Endothelial cell of umbilical vein (primary cell): ENCODE measurements around the gene UVRAG. TPM values are rescaled to one million over a fixed set of nuclear protein-coding genes. Genes with fewer than 3 reads are reported as not detected.
A peak's percentile ranks its signal among the peaks of the same experiment; 100 is the strongest.

Experiments
- BruUV-seq: library from RNA; stranded (reverse); fragments of 400-500 nt; replicated peaks from 2 replicates; lab custom pipeline; 2021; lab: Mats Ljungman, UMichigan
- CTCF ChIA-PET: fragments of 300-600, 350-600 bp; sonication (Branson Sonifier 250); formaldehyde crosslinking; loops from one replicate; lab custom pipeline; 2021; ENCODE audit warnings: antibody characterized with exemption, inconsistent platforms; lab: Charles Lee
- POLR2A ChIA-PET: fragments of 300-600, 350-600 bp; sonication (Branson Sonifier 250); formaldehyde crosslinking; loops from one replicate; lab custom pipeline; 2021; ENCODE audit warnings: antibody characterized with exemption, inconsistent platforms; lab: Charles Lee
- DNase-seq: peaks from one replicate; pipeline ENCODE4 v3.0.0-alpha.2; 2011; ENCODE audit warnings: low read depth, low spot score
- FAIRE-seq: peaks from 2 replicates; lab custom pipeline; 2011; peaks lifted over from hg19 to GRCh38; lab: Jason Lieb, UNC
- H2AFZ ChIP-seq: 2 replicates; pipeline ENCODE4 v1.6.0; 2012; ENCODE audit warnings: low read depth, low read length, control low read depth, inconsistent platforms
- H3K27ac ChIP-seq: 2 replicates; pipeline ENCODE4 v1.5.1; 2011; ENCODE audit warnings: low read depth, mild to moderate bottlenecking, control low read depth, low read length, moderate library complexity; ENCODE audit not compliant: insufficient read depth
- H3K27me3 ChIP-seq, 2 experiments: 2 replicates each; pipeline versions ENCODE4 v1.6.0 to v1.6.1; 2011; ENCODE audit warnings: low read length in 2 of 2, mixed read lengths in 1 of 2; ENCODE audit not compliant: control insufficient read depth in 2 of 2, insufficient read depth in 2 of 2
- H3K36me3 ChIP-seq, 2 experiments: 2 replicates in 1 of 2; 3 replicates in 1 of 2; pipeline ENCODE4 v1.5.1; 2011; ENCODE audit warnings: low read length in 2 of 2, mild to moderate bottlenecking in 1 of 2, moderate library complexity in 1 of 2; ENCODE audit not compliant: control insufficient read depth in 2 of 2, insufficient read depth in 2 of 2; ENCODE audit errors: extremely low read depth in 1 of 2
- H3K4me1 ChIP-seq: 3 replicates; pipeline ENCODE4 v1.5.1; 2011; ENCODE audit warnings: mild to moderate bottlenecking, low read length; ENCODE audit not compliant: control insufficient read depth, insufficient read depth; ENCODE audit errors: extremely low read depth
- H3K4me2 ChIP-seq: 2 replicates; pipeline ENCODE4 v1.6.1; 2011; ENCODE audit warnings: low read length, control low read depth, mixed read lengths; ENCODE audit not compliant: insufficient read depth
- H3K4me3 ChIP-seq, 3 experiments: fragments of 200-600 bp in 1 of 3; sonication (generic), shearing (Covaris generic) in 1 of 3; replicated peaks in 1 of 3; 2 replicates each; pipeline ENCODE4 v1.5.1; 2011 to 2016; ENCODE audit warnings: control low read depth in 3 of 3, low read length in 3 of 3, mild to moderate bottlenecking in 2 of 3, inconsistent platforms in 1 of 3, low read depth in 1 of 3, moderate library complexity in 1 of 3; ENCODE audit not compliant: insufficient read depth in 1 of 3
- H3K79me2 ChIP-seq: 2 replicates; pipeline ENCODE4 v1.6.0; 2012; ENCODE audit warnings: low read length, inconsistent platforms; ENCODE audit not compliant: control insufficient read depth, insufficient read depth
- H3K9ac ChIP-seq: replicated peaks from 2 replicates; pipeline ENCODE3; 2011; ENCODE audit warnings: low read length, control low read depth; ENCODE audit not compliant: insufficient read depth; ENCODE audit errors: extremely low read depth
- H3K9me1 ChIP-seq: replicated peaks from 3 replicates; pipeline ENCODE4 v1.6.0; 2011; ENCODE audit warnings: mild to moderate bottlenecking, low read length; ENCODE audit not compliant: control insufficient read depth, insufficient read depth; ENCODE audit errors: extremely low read depth
- H3K9me3 ChIP-seq: replicated peaks from 2 replicates; pipeline ENCODE4 v1.5.1; 2012; ENCODE audit warnings: low read length, inconsistent platforms; ENCODE audit not compliant: control insufficient read depth, insufficient read depth
- H4K20me1 ChIP-seq: replicated peaks from 2 replicates; pipeline ENCODE3; 2011; ENCODE audit warnings: mild to moderate bottlenecking, low read length; ENCODE audit not compliant: control insufficient read depth, insufficient read depth; ENCODE audit errors: extremely low read depth
- EZH2 ChIP-seq: IDR thresholded peaks from 2 replicates; pipeline ENCODE4 v1.6.1; 2012; ENCODE audit warnings: borderline replicate concordance, low read depth, mild to moderate bottlenecking, moderate library complexity, low read length, inconsistent platforms; ENCODE audit not compliant: severe bottlenecking
- FOS ChIP-seq: IDR thresholded peaks from 2 replicates; pipeline ENCODE4 v1.6.1; 2011; ENCODE audit warnings: mild to moderate bottlenecking, low read length, moderate library complexity, borderline replicate concordance; ENCODE audit not compliant: insufficient read depth
- GATA2 ChIP-seq: IDR thresholded peaks from 2 replicates; pipeline ENCODE4 v1.7.0; 2011; ENCODE audit warnings: low read depth, mild to moderate bottlenecking, moderate library complexity, mixed read lengths, low read length; ENCODE audit not compliant: insufficient read length, insufficient read depth
- JUN ChIP-seq: IDR thresholded peaks from 2 replicates; pipeline ENCODE4 v1.6.1; 2011; ENCODE audit warnings: borderline replicate concordance, low read depth; ENCODE audit not compliant: insufficient read length, insufficient read depth
- MYC ChIP-seq: IDR thresholded peaks from one replicate; pipeline ENCODE4 v1.6.1; 2011; ENCODE audit warnings: mild to moderate bottlenecking, low read depth, low read length
- POLR2A ChIP-seq: IDR thresholded peaks from 2 replicates; pipeline ENCODE4 v1.6.1; 2012; ENCODE audit warnings: low read depth, mild to moderate bottlenecking, control low read depth, low read length
- POLR2AphosphoS5 ChIP-seq: IDR thresholded peaks from 2 replicates; pipeline ENCODE4 v1.6.1; 2012; ENCODE audit warnings: low read depth, mild to moderate bottlenecking, control low read depth, low read length, moderate library complexity; ENCODE audit not compliant: insufficient read depth
- dilution Hi-C: fragments of 300-500 bp; cut with MboI; formaldehyde crosslinking; loops from one replicate; pipeline ENCODE4 v1.15.0; 2019; ENCODE audit warnings: low sequenced_read_pairs; ENCODE audit not compliant: extremely low pct_ligation_motif_present
- intact Hi-C: fragments of 100-400 bp; cut with micrococcal nuclease; formaldehyde crosslinking; loops from one replicate; pipeline ENCODE4 v1.10.0; 2022
- polyA plus RNA-seq, 4 experiments: library from polyadenylated mRNA; depleted of rRNA in 3 of 4; stranded (reverse) in 3 of 4; unstranded in 1 of 4; fragments of >200 nt; gene quantifications; 2 replicates each; pipeline versions ENCODE4 v1.2.1 to v1.2.3, GENCODE V29; 2011 to 2012; ENCODE audit warnings: missing spikeins in 1 of 4
- total RNA-seq: library from RNA; stranded (reverse); gene quantifications from 2 replicates; pipeline ENCODE4 v1.2.3, GENCODE V29; 2021
- TF ChIP-seq, protein P1 (sequence below), 2 donors: IDR thresholded peaks; 1 replicate in 1 of 2; 2 replicates in 1 of 2; pipeline ENCODE4 v1.5.1; 2011; ENCODE audit warnings: low read length in 2 of 2, mild to moderate bottlenecking in 2 of 2, moderate library complexity in 2 of 2, control low read depth in 1 of 2, inconsistent platforms in 1 of 2, low read depth in 1 of 2; ENCODE audit not compliant: insufficient read depth in 1 of 2; ENCODE audit errors: extremely low read depth in 1 of 2
- TF ChIP-seq, protein P2 (sequence below): IDR thresholded peaks from 2 replicates; pipeline ENCODE4 v1.6.1; 2011; ENCODE audit not compliant: insufficient read depth, insufficient read length

The UVRAG gene
- total and polyA plus RNA-seq, 2 donors (not counting 3 experiments of a cell fraction or from before 2014, with no cell fraction given): 21.2 to 65.6 TPM

DNA sequence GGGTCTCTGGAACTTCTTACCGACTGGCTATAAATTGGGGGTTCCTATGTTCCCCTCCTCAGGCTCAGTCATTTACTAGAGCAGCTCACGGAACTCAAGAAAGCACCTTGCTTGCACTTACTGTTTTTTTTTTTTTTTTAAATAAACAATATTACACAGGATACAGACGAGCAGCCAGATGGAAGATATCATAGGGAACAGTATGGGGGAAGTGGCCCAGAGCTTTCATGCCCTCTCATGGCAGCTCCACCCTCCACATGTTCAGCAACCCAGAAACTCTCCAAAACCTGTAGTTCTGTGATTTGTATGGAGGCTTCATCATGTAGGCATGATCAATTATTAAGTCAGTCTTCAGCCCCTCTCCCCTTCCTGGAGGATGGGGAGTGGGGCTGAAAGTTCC is 7.5 kb downstream of the UVRAG start:
- no TSS peak for BruUV-seq
- peaks cover 0 to 2% of the 10 kb centered on the region in 2 experiments for H3K36me3 ChIP-seq
- H4K20me1 ChIP-seq: no peaks in the 10 kb centered on the region
- no peak overlapping the region for H3K9ac ChIP-seq
- dilution Hi-C loops: no loop called here
- intact Hi-C loops: no loop called here
- H2AFZ ChIP-seq: no peak overlapping the region
- H3K79me2 ChIP-seq: peaks cover 84% of the 10 kb centered on the region
- POLR2A ChIA-PET: no interaction called here
- FAIRE-seq: no peak
- no peaks in the 10 kb centered on the region for H3K27me3 ChIP-seq
- H3K4me3 ChIP-seq: no peak overlapping the region
- no peak overlapping the region for H3K4me2 ChIP-seq
- no peak for DNase-seq
- no peaks in the 10 kb centered on the region for H3K9me3 ChIP-seq
- H3K27ac ChIP-seq: no peak overlapping the region
- H3K4me1 ChIP-seq: peaks cover 43% of the 10 kb centered on the region
- H3K9me1 ChIP-seq: no peaks in the 10 kb centered on the region
- CTCF ChIA-PET: interaction anchor here (0.8 to 3.5 kb wide), 6 partner anchors 9 to 330 kb away, joined by 3 to 14 read pairs (median 4); no protein-coding TSS in a partner anchor
- TF ChIP-seq, protein P1, sequence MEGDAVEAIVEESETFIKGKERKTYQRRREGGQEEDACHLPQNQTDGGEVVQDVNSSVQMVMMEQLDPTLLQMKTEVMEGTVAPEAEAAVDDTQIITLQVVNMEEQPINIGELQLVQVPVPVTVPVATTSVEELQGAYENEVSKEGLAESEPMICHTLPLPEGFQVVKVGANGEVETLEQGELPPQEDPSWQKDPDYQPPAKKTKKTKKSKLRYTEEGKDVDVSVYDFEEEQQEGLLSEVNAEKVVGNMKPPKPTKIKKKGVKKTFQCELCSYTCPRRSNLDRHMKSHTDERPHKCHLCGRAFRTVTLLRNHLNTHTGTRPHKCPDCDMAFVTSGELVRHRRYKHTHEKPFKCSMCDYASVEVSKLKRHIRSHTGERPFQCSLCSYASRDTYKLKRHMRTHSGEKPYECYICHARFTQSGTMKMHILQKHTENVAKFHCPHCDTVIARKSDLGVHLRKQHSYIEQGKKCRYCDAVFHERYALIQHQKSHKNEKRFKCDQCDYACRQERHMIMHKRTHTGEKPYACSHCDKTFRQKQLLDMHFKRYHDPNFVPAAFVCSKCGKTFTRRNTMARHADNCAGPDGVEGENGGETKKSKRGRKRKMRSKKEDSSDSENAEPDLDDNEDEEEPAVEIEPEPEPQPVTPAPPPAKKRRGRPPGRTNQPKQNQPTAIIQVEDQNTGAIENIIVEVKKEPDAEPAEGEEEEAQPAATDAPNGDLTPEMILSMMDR (IDR thresholded peaks at IDR 0.05; ENCODE audit: extremely low read depth in 1 of 2, insufficient read depth in 1 of 2, low read depth in 1 of 2, low read length in 2 of 2): no peak
- TF ChIP-seq, protein P2, sequence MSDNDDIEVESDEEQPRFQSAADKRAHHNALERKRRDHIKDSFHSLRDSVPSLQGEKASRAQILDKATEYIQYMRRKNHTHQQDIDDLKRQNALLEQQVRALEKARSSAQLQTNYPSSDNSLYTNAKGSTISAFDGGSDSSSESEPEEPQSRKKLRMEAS: no peak
- no peak for TF ChIP-seq FOS
- TF ChIP-seq EZH2: no peak

DNA sequence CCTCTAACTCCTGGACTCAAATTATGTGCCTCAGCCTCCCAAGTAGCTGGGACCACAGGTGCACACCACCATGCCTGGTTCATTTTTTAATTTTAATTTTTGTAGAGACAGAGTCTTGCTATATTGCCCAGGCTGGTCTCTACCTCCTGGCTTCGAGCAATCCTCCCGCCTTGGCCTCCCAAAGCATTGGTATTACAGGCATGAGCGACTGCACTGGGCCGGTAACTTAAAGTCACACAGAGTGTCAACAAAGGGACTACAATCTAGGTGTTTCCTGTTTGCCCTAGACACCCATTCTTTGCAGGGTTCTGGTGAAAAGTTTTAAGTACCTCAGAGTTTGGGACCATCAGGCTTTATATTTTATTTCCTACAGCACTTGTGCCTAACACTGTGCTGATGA is 8.4 kb downstream of the UVRAG start:
- peak overlapping the region; percentile 79 for H3K4me2 ChIP-seq
- peaks cover 0 to 2% of the 10 kb centered on the region in 2 experiments for H3K36me3 ChIP-seq
- no peak overlapping the region for H2AFZ ChIP-seq
- ChIA-PET POLR2A (no interaction called here), CTCF (interaction anchor here (1.0 to 5.3 kb wide), 7 partner anchors 9 to 46 kb away, joined by 3 to 28 read pairs (median 5); partner anchors contain the start of gene UVRAG)
- BruUV-seq: no TSS peak
- no peaks in the 10 kb centered on the region for H3K9me1 ChIP-seq
- TF ChIP-seq POLR2AphosphoS5: no peak
- TF ChIP-seq, protein P1 (IDR thresholded peaks at IDR 0.05; ENCODE audit: extremely low read depth in 1 of 2, insufficient read depth in 1 of 2, low read depth in 1 of 2, low read length in 2 of 2): no peak
- TF ChIP-seq JUN: no peak
- TF ChIP-seq EZH2: no peak
- TF ChIP-seq, protein P2: no peak
- TF ChIP-seq MYC: no peak
- no peak for TF ChIP-seq FOS
- no peak for TF ChIP-seq POLR2A
- TF ChIP-seq GATA2: no peak
- H4K20me1 ChIP-seq: no peaks in the 10 kb centered on the region
- H3K79me2 ChIP-seq: peaks cover 83% of the 10 kb centered on the region
- H3K27me3 ChIP-seq: no peaks in the 10 kb centered on the region
- peak overlapping the region; percentile 39 for H3K9ac ChIP-seq
- intact Hi-C loops: no loop called here
- dilution Hi-C loops: no loop called here
- H3K9me3 ChIP-seq: no peaks in the 10 kb centered on the region
- H3K4me3 ChIP-seq: no peak overlapping the region
- DNase-seq (no peak), FAIRE-seq (no peak)
- H3K4me1 ChIP-seq: peaks cover 45% of the 10 kb centered on the region
- no peak overlapping the region for H3K27ac ChIP-seq
